DMS79 treated with DMSO at 0.1 percent for 48 hours (cell line): ENCODE measurements around the gene MRRF.
A peak's percentile ranks its signal among the peaks of the same experiment; 100 is the strongest.
"Not testable (repeated sequence)": the region's sequence is repeated elsewhere in the genome, so short reads cannot be mapped to it uniquely, and the experiment has no call there.

Experiments used
- DNase-seq: peaks from one replicate; lab custom pipeline; 2025; lab: John Stamatoyannopoulos, UW

MRRF gene

DNA sequence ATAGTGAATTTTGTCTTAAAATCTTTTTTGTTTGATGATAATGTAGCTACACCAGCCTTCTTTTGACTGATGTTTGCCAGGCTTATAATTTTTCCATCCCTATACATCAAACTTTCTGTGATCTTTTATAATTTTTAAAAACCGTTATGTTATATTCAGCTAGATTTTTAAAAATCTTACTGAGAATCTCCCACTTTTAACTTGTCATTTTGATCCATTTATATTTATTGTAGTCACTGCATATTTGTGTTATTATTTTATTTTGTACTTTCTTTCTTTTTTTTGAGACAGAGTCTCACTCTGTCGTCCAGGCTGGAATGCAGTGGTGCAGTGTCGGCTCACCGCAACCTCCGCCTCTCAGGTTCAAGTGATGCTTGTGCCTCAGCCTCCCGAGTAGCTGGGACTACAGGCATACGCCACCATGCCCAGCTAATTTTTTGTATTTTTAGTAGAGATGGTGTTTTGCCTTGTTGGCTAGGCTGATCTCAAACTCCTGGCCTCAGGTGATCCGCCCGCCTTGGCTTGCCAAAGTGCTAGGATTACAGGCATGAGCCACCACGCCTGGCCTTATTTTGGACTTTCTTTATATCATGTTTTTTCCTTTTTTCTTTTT lies 12.7 kb downstream of the MRRF start:
- no peak for DNase-seq

DNA sequence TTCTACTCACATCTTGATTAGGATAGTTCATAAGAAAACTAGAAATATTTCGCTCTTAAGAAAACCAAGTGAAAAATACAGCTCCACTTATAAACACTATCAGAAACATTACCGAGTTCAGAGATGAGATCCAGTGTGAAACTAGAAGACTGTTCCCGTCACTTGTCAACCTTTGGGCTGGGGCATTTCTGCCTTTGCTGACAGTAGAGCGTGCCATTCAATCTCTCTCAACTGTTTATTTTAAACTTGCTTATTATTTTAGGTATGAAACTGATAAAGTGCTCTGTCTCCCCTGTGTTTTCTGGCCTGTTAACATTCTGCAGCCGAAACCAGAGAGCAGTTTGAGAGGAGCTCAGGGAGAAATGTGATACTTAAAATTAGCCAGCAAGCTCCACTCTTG lies 16.7 kb downstream of the MRRF start:
- no peak for DNase-seq

DNA sequence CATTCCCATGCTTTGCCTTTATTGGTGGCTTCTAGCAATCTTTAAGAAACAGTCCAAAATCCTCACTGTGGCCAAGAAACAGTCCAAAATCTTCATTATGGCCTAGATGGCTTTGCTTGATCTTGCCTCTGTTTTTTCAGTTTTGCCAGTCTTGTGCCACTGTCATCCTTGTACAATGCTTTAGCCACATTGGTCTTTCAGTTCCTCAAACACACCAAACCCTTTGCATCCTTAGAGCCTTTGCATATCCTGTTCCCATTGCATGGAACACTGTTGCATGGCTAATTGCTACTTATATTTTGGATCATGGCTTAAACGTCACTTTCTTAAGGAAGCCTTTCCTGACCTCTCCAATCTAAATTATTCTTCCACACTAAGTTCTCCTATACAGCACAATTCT lies 22.1 kb downstream of the MRRF start:
- no peak for DNase-seq

DNA sequence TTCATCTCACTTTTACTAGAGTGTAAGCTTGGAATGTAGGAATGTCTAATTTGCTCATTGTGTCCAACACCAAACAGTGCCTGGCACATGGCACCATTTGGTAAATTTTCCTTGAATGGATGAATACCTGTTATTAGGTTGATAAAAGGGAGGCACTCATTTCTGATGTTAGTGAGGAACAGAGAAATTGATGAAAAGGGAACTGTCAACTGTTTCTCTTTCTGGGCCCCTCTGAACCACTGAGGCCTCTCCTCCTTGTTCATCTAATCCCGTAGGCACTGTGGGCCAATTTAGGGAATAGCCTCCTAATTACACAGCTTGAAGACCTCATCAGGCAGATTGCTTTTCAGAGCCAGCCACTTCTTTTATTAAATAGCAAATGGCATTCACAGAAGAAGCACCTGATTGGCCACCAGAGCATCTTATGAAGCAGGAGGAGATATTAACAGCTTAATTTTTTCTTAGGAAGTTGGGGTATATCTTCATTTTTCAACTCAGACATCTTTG lies 22.6 kb downstream of the MRRF start:
- DNase-seq: no peak

DNA sequence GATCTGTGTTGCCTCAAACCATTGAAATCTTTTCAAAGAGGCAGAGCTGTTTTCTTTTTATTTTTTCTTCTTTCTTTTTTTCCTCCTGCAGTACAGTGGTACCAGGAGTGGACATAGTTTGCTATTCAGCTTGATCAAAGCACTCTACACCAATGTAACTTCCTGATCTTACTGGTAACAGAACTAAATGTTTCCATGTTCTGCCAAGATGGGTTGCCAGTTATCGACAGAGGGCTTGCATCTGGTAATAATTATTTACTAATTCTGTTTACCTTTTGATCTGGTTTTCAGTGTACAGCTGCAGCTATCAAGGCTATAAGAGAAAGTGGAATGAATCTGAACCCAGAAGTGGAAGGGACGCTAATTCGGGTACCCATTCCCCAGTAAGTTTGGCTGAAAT lies 26.8 kb downstream of the MRRF start:
- no peak for DNase-seq

DNA sequence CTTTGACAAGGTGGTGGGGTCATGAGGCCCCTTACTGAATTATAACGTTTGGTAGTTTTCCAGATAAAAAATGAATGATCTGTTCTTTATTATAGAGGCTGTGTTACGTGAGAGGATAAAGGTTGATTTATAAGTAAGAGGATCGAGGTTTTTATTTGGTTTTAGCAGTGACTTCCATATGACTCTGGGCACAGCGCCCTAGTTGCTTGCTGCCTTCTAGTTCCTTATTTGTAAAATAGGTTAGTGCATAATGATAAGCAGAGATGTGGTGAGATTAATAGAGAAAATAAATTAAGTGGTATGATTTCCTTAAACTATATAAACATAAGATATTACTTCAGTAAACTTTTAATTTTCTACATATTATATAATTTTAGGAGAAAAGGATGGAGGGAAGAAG lies 29.8 kb downstream of the MRRF start:
- no peak for DNase-seq

DNA sequence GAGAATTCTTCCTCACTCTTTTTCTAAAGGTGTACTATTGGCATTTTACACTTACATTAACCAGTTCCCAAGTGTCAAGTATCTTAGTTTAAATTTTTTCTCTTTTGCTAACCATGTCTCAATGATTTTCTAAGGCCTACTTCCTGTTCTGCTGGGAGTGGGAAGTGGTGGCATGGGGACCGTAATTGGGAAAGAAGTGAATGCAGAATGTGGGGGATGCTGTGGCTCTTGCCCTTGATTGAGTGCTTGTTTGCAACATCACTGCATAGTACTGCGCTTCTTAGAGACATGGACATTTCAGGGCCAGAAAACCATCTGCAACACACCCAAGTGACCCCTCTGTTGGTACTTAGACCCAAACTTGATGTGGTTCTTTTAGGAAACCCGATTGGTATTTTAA lies 32.8 kb downstream of the MRRF start:
- no peak for DNase-seq

DNA sequence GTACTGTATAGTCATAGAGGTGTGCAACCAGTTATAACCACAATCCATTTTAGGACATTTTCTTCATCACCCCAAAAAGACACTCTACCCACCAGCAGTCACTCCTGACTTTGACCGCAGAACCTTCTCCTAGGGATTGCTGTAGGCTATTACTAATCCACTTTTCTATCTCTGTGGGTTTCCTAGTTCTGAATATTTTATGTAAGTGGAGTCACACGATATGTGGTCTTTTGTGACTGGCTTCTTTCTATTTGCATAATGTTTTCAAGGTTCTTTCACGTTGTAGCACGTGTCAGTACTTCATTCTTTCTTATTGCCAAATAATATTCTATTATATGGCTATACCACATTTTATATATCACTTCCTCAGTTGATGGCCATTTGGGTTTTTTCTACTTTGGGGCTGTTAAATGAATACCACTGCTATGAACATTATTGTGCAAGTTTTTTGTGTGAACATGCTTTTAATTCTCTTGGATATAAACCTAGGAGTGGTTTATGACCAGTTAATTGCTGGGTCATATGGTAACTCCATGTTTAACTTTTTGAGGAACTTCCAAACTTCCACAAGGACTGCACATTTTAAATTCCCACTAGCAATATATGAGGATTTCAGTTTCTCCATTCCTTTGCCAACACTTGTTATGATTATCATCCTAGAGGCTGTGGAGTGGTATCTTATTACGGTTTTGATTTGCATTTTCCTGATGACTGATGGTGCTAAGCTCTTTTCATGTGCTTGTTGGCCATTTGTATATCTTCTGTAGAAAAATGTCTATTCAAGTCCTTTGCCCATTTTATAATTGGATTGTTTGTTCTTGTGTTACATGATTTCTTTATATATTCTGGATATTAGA lies 37.8 kb downstream of the MRRF start:
- no peak for DNase-seq

DNA sequence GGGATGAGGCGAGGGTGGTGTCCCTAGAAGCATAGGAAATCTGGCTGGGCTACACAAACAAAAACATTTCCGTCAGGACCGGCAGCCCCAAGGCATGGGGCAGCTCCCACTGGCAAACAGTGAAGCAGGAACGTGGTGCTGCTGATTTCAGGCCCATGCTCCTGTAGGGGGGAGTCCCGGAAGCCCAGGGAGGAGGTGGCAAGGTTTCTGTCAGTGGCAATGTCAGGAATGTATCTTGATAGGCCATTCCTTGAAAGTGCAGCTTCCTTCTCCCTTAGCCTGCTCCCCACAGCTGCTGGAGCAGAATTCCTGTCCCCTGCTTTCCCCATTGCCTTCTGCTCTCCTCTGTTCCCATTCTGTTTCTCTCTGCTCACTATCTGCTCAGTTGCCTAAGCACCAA lies 42.4 kb downstream of the MRRF start:
- DNase-seq: no peak

DNA sequence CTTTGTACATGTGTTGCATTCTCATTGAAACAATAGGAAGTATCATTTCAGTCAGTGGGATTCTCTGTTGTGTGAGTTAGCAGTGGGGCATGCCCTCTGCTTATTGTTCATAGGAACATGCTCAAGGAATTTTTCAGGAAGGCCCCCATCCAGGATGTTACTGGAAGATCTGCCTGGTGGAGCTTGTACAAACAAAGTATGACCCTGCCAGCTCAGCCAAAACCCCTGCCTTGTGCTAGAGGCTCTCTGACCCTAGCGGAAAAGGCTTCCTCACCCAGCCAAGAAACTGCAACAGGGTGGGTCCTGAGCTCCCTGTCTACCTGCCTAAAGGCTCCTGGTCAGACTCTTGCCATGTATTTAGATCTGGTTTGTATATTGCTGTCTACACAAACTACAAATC lies 43.2 kb downstream of the MRRF start:
- no peak for DNase-seq

DNA sequence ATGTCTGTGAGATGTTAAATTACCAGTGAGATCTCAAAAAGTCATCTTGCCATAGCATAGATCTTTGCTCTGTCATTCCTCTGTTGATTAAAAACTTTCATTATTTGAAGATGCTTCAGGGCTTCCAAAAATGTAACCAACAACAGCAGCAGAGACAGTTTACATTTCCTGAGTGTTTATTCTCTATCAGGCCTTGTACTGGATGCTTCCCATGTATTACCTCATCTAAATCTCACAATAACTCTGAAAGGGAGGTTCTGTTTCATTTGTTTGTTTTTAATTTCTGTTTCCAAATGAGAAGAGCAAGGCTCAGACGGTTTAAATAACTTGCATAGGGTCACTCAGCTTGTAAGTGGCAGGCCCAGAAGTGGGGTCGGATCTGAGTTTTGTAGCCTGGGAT lies 45.2 kb downstream of the MRRF start:
- DNase-seq: no peak

DNA sequence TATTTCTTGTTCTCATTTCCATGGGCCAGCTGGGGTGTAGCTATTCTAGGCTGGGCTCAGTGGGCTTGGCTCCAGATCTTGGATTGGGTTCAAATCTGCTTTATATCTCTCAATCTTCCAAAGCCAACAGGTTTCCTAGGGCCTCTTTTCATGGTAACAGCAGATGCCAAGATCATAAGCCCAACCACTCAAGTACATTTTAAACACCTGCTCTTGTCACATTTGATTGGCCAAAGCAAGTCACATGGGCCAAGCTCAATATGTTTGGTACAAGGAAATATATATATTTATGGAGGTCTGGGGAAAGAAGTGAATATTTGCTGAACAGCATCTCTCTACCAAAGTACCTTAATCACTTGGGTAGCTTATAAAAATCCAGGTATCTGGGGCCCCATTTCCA lies 49.5 kb downstream of the MRRF start:
- DNase-seq: peak; percentile 96

DNA sequence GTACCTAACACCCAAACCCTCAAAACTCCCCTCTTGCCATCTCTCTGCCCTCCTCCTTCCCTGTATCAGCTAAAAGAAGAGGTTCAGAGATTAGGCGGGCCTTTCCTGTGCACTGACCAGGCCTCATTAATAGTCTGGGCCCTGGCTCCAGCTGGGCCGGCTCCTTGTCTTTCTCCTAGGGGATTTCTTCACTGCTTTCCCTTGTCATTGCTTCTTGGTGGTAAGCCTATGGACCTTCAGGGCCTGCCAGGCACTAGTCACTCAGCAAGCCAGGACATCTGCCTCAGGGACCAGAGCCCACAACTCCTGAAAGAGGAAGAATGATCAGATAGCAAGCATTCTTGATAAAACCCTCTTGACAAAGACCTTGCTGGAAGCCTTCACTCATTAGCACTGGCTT lies 50.9 kb downstream of the MRRF start:
- DNase-seq: peak; percentile 33

DNA sequence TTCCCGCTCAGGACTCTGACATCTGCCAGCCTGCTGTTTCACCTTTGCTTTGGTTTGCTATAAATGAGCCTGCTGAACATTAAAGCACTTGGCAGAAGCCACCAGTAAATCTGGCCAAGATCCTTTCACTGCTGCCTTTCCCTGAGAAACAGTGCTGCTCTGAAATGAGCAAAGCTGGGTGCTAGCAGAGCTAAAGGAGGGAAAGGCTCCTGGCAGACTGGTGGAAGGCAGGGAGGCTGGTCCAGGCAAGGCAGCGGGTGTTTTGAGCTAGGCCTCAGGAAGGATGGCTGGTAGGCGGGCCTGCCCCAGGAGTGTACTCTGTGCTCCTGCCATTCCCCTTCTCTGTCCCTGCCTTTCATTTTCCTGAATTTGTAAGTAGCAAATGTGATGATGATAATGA lies 53.6 kb downstream of the MRRF start:
- DNase-seq: no peak

DNA sequence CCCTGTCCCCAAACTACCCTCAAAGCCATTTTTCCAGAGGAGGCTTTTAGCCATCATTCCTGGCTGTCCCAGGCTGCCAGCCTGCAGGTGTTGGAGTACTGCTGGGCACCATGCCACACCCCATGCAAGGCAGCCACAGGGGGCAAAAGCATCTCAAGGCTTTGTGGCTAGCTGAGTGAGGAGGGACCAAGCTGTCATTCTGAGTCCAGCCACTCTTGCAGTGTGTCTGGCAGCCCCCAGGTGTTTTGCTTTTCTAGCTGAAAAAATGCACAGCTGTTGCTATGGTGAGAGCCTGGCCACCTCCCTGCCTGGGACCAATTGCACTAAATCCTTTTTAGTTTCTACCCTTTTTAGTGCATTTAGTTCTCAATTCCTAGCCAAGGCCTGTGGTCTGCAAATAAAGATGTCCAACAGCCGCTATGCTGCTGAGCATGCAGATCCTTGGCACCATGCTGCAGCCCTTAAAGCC lies 55.8 kb downstream of the MRRF start:
- peak; percentile 86 for DNase-seq

DNA sequence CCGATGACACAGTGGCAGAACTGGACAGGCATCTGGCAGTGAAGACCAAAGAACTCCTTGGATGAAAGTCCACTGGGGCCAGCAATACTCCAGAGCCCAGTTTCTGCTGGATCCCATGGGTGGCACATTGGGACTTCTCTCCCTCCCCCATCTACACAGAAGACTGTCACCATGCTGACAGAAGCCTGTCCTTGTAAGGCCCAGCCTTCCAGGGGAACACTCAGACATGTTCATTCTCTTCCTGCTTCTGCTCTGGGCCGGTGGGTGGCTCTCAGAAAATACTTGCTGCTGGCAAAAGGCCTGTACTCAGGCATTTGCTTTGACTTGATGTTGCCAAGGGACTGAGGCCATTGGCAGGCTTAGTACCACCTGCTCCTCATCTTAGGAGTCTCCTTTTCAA lies 57.9 kb downstream of the MRRF start:
- DNase-seq: peak; percentile 30

DNA sequence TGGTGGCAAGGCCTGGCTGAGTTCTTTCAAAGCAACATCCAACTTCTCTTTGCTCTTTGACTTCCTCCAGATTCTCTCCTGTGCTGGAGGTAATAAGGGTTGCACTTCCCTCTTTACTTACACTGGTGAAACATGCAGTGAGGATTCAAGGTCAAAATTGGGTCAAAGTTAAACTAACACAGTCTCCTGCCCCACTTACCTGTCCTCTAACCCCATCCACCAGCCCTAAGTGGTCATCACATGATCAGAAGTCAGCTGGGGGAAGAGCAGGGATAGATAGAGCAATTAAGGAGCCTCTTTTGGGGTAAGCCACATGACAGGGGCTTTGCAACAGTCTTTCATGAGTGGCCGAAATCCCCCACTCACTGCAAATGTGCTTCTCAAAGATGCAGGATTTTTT lies 60.0 kb downstream of the MRRF start:
- DNase-seq: not testable (repeated sequence)

DNA sequence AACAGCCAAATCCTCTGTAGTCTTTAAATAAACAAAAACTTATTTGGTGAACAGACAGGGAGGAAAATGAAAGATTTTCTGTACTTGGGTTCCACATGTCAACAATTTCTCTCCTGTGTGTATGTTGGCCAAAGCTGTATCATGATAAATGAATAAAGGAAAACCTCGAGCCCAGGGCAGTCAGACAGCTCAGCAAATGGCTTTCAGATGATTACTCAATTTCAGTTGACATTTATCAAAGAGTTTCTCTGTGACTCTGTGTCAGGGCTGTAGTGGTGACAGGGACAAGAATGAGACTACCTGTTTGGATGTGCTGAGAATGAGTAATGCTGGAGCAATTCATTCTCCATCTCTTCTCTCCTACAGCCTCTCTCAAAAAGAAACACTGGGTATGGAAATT lies 60.4 kb downstream of the MRRF start:
- DNase-seq: no peak

DNA sequence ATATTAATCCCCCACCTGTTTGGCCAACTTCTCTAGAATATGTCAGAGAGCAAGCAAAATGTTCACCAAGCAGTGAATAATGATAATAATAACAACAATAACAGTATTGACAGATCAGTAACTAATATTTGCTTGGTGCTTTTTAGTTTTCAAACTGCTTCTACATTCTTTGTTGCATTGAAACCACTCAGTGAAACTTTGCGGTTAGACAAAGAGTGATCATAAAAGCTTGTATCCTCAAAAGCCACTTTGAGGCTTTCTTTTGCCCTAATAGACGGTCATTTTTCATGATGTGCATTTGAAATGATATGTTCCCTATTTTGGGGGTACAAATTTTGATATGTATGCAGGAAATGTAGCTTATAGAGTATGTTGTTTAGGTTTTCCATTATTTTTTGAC lies 62.5 kb downstream of the MRRF start:
- no peak for DNase-seq

DNA sequence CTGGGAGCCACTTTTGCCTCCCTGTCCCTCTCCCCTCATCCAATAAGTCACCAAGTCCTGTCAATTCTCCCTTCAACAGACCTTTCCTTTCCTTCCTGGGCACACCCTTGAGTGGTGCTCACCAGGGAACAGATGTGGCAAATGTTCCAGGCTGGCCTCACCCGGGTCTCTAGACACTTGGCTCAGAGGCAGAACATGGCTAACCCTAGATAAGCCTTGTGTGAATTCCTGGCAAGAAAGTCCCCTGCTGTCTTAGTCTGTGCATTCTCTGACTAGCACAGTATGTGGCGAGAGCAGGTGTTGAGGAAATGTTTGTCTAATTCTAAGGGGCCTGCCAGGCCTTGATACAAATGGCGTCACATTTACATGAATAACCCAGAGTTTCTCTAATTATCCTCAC lies 64.9 kb downstream of the MRRF start:
- DNase-seq: no peak

DNA sequence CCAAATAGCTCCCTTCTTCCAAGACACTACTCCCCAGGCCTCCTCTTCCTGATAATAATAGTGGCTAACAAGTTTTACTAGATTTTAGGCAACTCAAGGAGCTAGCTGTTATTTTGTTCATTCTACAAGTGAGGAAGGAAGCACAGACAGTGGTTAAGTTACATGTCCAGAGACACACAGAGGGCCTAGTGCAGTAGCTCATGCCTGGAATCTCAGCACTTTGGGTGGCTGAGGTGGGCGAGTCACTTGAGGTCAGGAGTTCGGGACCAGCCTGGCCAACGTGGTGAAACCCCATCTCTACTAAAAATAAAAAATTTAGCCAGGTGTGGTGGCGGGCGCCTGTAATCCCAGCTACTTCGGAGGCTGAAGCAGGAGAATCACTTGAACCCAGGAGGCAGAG lies 65.8 kb downstream of the MRRF start:
- DNase-seq: not testable (repeated sequence)

DNA sequence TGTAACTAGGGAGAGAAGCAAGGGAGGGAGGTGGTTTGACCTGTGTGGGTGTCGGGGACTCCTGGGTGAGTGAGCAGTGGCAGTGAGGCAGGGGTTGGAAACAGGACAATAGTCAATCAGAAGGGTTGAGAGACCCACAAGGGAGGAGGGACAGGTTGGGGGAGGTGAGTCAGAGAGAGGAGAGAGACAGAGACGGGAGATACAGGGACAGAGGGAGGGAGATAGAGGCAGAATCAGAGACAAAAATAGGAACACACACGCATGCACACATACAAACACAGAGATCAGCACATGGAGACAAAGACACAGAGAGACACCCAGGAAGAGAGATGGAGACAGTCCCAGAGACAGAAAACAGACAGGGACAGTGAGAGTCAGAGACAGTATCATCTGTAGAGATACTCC lies 66.8 kb downstream of the MRRF start:
- DNase-seq: no peak

DNA sequence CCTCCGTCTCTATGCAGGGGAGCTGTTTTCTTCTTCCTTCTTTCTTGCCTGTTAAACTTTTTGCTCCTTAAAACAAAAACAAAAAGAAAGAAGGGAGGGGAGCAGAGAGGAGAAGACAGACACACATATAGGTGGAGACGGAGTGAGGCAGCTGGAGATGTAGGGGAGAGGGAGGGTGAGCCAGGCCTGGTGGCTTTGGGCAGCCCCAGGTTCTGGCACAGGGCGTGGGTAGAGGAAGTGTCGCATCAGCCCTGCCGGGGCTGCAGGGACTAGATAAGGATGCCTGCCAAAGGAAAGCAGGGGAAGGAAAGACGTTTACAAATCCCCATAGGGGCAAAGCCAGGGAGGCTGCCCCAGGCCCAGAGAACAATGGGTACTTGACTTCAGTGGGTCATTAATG lies 67.4 kb downstream of the MRRF start:
- DNase-seq: peak; percentile 49

DNA sequence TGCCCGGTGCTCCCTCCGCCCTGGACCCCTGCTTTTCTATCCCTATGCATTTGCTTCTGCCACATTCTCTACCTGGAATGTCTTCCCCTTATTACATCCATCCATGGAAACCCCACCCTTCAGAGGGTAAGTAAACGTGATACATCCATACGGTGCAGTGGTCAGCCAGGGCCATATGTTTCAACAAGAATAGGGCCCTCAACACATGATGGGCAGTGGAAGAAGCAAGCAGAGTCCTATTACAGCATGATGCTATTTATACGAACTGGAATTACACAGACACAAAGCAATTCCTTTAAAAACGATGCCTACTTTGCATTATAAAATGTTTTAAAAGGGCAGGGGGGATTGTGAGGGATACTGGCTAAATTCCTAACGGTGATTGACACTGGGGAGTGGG lies 68.0 kb downstream of the MRRF start:
- DNase-seq: no peak
